Measurements from ENCODE around the gene C22orf15. TPM values are rescaled to one million over a fixed set of nuclear protein-coding genes. Genes with fewer than 3 reads are reported as not detected.

Gene C22orf15
- polyA plus RNA-seq, 3 donors, result 2.2 to 2.5 (median 2.3) TPM

Other genes starting within 250 kb of the C22orf15 start
- gene IGLL1, start 182.7 kb upstream of the C22orf15 start, polyA plus RNA-seq (ENCODE audit: insufficient read length in 3 of 3), result 1 to 10 TPM in 1 of 3 donors, under 1 TPM in 2; 0.53 to 1.6 (median 0.98) TPM
- 1 to 10 TPM; 1.4 to 2.5 (median 1.7) TPM for gene DRICH1, start 130.7 kb upstream of the C22orf15 start, polyA plus RNA-seq (ENCODE audit: insufficient read length in 3 of 3)
- gene RGL4, start 72.0 kb upstream of the C22orf15 start, polyA plus RNA-seq (ENCODE audit: insufficient read length in 3 of 3), result 1 to 10 TPM; 1.8 to 3.1 (median 2.1) TPM
- gene ZNF70, start 11.9 kb upstream of the C22orf15 start, polyA plus RNA-seq (ENCODE audit: insufficient read length in 3 of 3), result 1 to 10 TPM; 4.7 to 5.5 (median 5.0) TPM
- gene VPREB3, start 8.6 kb upstream of the C22orf15 start, polyA plus RNA-seq (ENCODE audit: insufficient read length in 3 of 3), result 1 to 10 TPM in 1 of 3 donors, under 1 TPM in 2; 0.35 to 1.1 (median 0.58) TPM
- gene CHCHD10, start 5.0 kb downstream of the C22orf15 start, polyA plus RNA-seq (ENCODE audit: insufficient read length in 3 of 3), result 10 to 100 TPM; 57.4 to 75.6 (median 61.0) TPM
- gene MMP11, start 9.9 kb downstream of the C22orf15 start, polyA plus RNA-seq (ENCODE audit: insufficient read length in 3 of 3), result 10 to 100 TPM; 14.2 to 16.7 (median 14.8) TPM
- 100 to 1,000 TPM; 205 to 225 (median 224) TPM for gene SMARCB1, start 24.0 kb downstream of the C22orf15 start, polyA plus RNA-seq (ENCODE audit: insufficient read length in 3 of 3)
- 1 to 10 TPM; 2.1 to 4.1 (median 3.8) TPM for gene DERL3, start 76.0 kb downstream of the C22orf15 start, polyA plus RNA-seq (ENCODE audit: insufficient read length in 3 of 3)
- 10 to 100 TPM; 20.1 to 22.5 (median 20.8) TPM for gene SLC2A11, start 94.9 kb downstream of the C22orf15 start, polyA plus RNA-seq (ENCODE audit: insufficient read length in 3 of 3)
- gene MIF, start 131.4 kb downstream of the C22orf15 start, polyA plus RNA-seq (ENCODE audit: insufficient read length in 3 of 3), result 100 to 1,000 TPM; 145 to 194 (median 161) TPM
- gene GSTT2B, start 198.2 kb downstream of the C22orf15 start, polyA plus RNA-seq (ENCODE audit: insufficient read length in 3 of 3), result 10 to 100 TPM in 2 of 3 donors, 1 to 10 TPM in 1; 5.0 to 20.3 (median 17.0) TPM
- 1 to 10 TPM; 6.0 to 8.2 (median 7.3) TPM for gene DDTL, start 203.9 kb downstream of the C22orf15 start, polyA plus RNA-seq (ENCODE audit: insufficient read length in 3 of 3)
- gene DDT, start 211.5 kb downstream of the C22orf15 start, polyA plus RNA-seq (ENCODE audit: insufficient read length in 3 of 3), result 10 to 100 TPM; 57.7 to 62.1 (median 61.2) TPM
- gene GSTT2, start 217.1 kb downstream of the C22orf15 start, polyA plus RNA-seq (ENCODE audit: insufficient read length in 3 of 3), result 1 to 10 TPM in 2 of 3 donors, not detected in 1; 2.5 to 4.8 TPM
- not detected for gene GSTT4, start 242.5 kb downstream of the C22orf15 start, polyA plus RNA-seq (ENCODE audit: insufficient read length in 3 of 3)
- gene CABIN1, start 248.3 kb downstream of the C22orf15 start, polyA plus RNA-seq (ENCODE audit: insufficient read length in 3 of 3), result 10 to 100 TPM; 36.2 to 42.5 (median 41.8) TPM

Data from right renal cortex interstitium (tissue), 3 donors.